PFSK-1 (cell line): ENCODE data around the gene C22orf39.

ENCODE experiments used
- FOXP2 ChIP-seq: optimal IDR thresholded peaks from 2 replicates; pipeline ENCODE3; 2011; ENCODE audit warnings: borderline replicate concordance, control low read depth, inconsistent platforms; ENCODE audit not compliant: insufficient read depth; ENCODE audit errors: extremely low read length, extremely low read depth
- POLR2AphosphoS5 ChIP-seq: IDR thresholded peaks from 2 replicates; pipeline ENCODE4 v1.6.1; 2012; ENCODE audit warnings: low read depth, mild to moderate bottlenecking, control low read depth, low read length, moderate library complexity
- SIN3A ChIP-seq: IDR thresholded peaks from 2 replicates; pipeline ENCODE4 v1.6.1; 2012; ENCODE audit warnings: mild to moderate bottlenecking, low read length, moderate library complexity, borderline replicate concordance; ENCODE audit not compliant: insufficient read depth
- TAF1 ChIP-seq: IDR thresholded peaks from 2 replicates; pipeline ENCODE4 v1.6.1; 2012; ENCODE audit warnings: low read length, control low read depth, borderline replicate concordance; ENCODE audit not compliant: insufficient read depth
- TF ChIP-seq, protein P1 (sequence below), 2 experiments: IDR thresholded peaks; 2 replicates each; pipeline versions ENCODE4 v1.6.1 to v1.8.0; 2011 to 2012; ENCODE audit warnings: low read depth in 2 of 2, low read length in 2 of 2, control low read depth in 1 of 2, inconsistent platforms in 1 of 2, mild to moderate bottlenecking in 1 of 2, moderate library complexity in 1 of 2; ENCODE audit not compliant: insufficient read depth in 1 of 2

C22orf39 gene

DNA sequence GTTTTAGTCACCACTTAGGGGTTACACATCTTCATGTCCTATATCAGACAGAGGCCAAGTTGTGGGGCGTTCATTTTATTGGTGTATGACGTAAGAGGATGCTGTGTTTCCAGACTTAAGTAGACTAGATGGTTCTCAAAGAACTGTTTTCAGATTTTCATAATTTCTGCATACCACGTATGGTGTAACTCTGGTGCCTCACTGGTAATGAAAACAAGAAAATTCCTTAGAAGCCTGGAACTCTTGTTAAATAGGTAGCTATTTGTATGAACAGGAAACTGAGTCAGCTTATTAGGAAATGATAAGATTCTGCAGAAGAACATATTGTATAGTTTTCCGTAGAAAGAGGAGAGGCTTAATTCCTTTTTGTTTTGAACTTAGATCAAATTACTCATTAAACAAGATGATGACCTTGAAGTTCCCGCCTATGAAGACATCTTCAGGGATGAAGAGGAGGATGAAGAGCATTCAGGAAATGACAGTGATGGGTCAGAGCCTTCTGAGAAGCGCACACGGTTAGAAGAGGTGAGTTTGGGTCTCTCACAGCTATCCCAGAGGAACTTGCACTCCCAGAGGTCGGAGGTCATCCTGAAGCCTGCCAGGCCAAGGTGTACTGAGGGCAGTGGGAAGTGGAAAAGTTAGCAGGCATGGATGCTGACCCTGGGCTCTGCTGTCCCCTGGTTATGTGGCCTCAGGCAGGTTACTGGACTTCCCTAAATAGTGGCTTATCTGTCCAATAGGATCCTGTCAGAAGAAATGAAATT lies 36.2 kb upstream of the C22orf39 start:
- TF ChIP-seq, protein P1, sequence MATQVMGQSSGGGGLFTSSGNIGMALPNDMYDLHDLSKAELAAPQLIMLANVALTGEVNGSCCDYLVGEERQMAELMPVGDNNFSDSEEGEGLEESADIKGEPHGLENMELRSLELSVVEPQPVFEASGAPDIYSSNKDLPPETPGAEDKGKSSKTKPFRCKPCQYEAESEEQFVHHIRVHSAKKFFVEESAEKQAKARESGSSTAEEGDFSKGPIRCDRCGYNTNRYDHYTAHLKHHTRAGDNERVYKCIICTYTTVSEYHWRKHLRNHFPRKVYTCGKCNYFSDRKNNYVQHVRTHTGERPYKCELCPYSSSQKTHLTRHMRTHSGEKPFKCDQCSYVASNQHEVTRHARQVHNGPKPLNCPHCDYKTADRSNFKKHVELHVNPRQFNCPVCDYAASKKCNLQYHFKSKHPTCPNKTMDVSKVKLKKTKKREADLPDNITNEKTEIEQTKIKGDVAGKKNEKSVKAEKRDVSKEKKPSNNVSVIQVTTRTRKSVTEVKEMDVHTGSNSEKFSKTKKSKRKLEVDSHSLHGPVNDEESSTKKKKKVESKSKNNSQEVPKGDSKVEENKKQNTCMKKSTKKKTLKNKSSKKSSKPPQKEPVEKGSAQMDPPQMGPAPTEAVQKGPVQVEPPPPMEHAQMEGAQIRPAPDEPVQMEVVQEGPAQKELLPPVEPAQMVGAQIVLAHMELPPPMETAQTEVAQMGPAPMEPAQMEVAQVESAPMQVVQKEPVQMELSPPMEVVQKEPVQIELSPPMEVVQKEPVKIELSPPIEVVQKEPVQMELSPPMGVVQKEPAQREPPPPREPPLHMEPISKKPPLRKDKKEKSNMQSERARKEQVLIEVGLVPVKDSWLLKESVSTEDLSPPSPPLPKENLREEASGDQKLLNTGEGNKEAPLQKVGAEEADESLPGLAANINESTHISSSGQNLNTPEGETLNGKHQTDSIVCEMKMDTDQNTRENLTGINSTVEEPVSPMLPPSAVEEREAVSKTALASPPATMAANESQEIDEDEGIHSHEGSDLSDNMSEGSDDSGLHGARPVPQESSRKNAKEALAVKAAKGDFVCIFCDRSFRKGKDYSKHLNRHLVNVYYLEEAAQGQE (IDR thresholded peaks at IDR 0.05; ENCODE audit: insufficient read depth in 1 of 2, low read depth in 2 of 2, low read length in 2 of 2) = no peak
- TF ChIP-seq TAF1 = no peak
- no peak for TF ChIP-seq POLR2AphosphoS5
- TF ChIP-seq SIN3A = no peak
- no peak for TF ChIP-seq FOXP2

DNA sequence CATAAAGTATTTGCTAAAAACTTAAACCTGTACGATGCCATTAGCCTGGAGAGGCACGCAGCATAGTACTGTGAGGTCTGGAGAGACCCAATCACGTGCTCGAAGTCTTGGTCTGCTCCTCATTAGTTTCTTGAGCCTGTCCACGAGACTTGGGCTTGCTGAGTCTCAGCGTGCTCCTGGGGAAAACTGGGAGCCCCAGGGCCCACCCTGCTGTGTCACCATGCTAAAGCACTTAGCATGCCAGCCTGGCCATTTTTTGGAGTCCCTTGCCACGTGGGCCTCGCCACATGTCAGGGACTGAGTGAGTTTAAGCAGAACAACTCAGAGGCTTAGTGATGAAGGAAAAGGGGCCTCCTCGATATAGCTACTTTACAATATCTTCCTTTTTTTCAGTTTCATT lies 34.8 kb upstream of the C22orf39 start:
- no peak for TF ChIP-seq TAF1
- TF ChIP-seq, protein P1 (IDR thresholded peaks at IDR 0.05; ENCODE audit: insufficient read depth in 1 of 2, low read depth in 2 of 2, low read length in 2 of 2) = no peak
- TF ChIP-seq SIN3A = no peak
- no peak for TF ChIP-seq POLR2AphosphoS5
- no peak for TF ChIP-seq FOXP2

DNA sequence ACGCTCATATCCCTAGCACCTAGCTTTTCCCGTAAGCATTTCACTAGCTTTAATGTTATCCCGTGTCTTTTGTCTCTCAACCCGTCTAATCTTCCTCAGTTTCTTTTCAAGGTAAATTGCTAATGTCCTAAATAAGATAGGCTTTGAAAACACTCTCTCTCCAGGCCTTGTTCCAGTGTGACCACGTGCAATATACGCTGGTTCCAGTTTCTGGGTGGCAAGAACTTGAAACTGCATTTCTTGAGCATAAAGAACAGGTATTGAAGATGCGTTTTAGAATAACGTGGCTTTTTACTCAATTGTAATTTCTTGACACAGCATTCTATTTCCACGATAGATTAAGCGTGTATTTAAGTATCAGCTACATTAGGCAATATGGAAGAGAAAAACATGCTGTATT lies 33.3 kb upstream of the C22orf39 start:
- TF ChIP-seq SIN3A = no peak
- no peak for TF ChIP-seq POLR2AphosphoS5
- TF ChIP-seq, protein P1 (IDR thresholded peaks at IDR 0.05; ENCODE audit: insufficient read depth in 1 of 2, low read depth in 2 of 2, low read length in 2 of 2) = no peak
- TF ChIP-seq TAF1 = no peak
- no peak for TF ChIP-seq FOXP2

DNA sequence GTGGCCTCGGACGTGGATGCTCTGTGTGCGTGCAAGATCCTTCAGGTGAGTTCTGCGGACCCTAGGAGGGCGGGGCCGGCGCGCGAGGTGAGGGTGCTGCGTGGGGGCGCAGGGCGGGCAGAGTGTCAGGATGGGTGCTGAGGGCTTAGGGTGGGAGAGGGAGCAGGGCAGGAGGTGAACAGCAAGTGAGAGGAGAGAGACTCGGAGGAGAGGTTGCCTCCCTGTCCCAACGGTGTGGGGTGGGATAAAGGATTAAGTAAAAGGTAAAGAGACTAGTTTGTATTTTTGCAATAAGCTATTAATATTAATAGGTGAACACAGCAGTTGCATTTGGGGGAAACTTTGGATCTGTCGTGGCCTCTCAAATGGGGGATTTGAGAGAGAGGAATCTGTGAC lies 32.7 kb upstream of the C22orf39 start:
- TF ChIP-seq FOXP2 = no peak
- TF ChIP-seq SIN3A = no peak
- no peak for TF ChIP-seq POLR2AphosphoS5
- no peak for TF ChIP-seq TAF1
- TF ChIP-seq, protein P1 (IDR thresholded peaks at IDR 0.05; ENCODE audit: insufficient read depth in 1 of 2, low read depth in 2 of 2, low read length in 2 of 2) = no peak
